Mesendoderm (in vitro differentiated cells): ENCODE results near the gene TIMM10.

Source experiments
- DNase-seq: peaks from one replicate; pipeline ENCODE4 v3.0.0; 2013
- H2AK5ac ChIP-seq: 2 replicates; pipeline ENCODE4 v1.6.1; 2013; ENCODE audit warnings: low read length, inconsistent platforms
- H2BK120ac ChIP-seq: 2 replicates; pipeline ENCODE4 v1.6.1; 2013; ENCODE audit warnings: low read depth, mild to moderate bottlenecking, low read length, moderate library complexity, mixed read lengths
- H2BK15ac ChIP-seq: replicated peaks from 2 replicates; pipeline ENCODE4 v1.6.1; 2013; ENCODE audit warnings: low read depth, mild to moderate bottlenecking, moderate library complexity
- H2BK5ac ChIP-seq: 2 replicates; pipeline ENCODE4 v1.6.1; 2013; ENCODE audit warnings: low read length, inconsistent platforms
- H3K18ac ChIP-seq: 2 replicates; pipeline ENCODE4 v1.6.1; 2013; ENCODE audit warnings: mild to moderate bottlenecking, low read length, mixed read lengths
- H3K23ac ChIP-seq: one replicate; pipeline ENCODE4 v1.6.1; 2013; ENCODE audit warnings: low read length
- H3K27ac ChIP-seq: 2 replicates; pipeline ENCODE4 v1.5.1; 2013; ENCODE audit warnings: low read depth, mild to moderate bottlenecking, inconsistent platforms, low read length, moderate library complexity
- H3K27me3 ChIP-seq: 2 replicates; pipeline ENCODE4 v1.6.1; 2013; ENCODE audit warnings: low read length, control low read depth, mild to moderate bottlenecking, inconsistent platforms; ENCODE audit not compliant: insufficient read depth, poor library complexity
- H3K36me3 ChIP-seq: 2 replicates; pipeline ENCODE4 v1.6.1; 2013; ENCODE audit warnings: low read length, inconsistent platforms; ENCODE audit not compliant: control insufficient read depth, insufficient read depth
- H3K4ac ChIP-seq: one replicate; pipeline ENCODE4 v1.6.1; 2013; ENCODE audit warnings: low read depth, mild to moderate bottlenecking, low read length, moderate library complexity
- H3K4me1 ChIP-seq: 2 replicates; pipeline ENCODE4 v1.6.1; 2013; ENCODE audit warnings: low read depth, low read length, inconsistent platforms; ENCODE audit not compliant: control insufficient read depth
- H3K4me2 ChIP-seq: 2 replicates; pipeline ENCODE4 v1.6.1; 2013; ENCODE audit warnings: low read length
- H3K4me3 ChIP-seq: 2 replicates; pipeline ENCODE4 v1.5.1; 2013; ENCODE audit warnings: mild to moderate bottlenecking, low read length
- H3K56ac ChIP-seq: one replicate; pipeline ENCODE4 v1.6.1; 2013; ENCODE audit warnings: low read length
- H3K79me1 ChIP-seq: 2 replicates; pipeline ENCODE4 v1.6.1; 2013; ENCODE audit warnings: low read length, inconsistent platforms
- H3K79me2 ChIP-seq: 2 replicates; pipeline ENCODE4 v1.6.1; 2013; ENCODE audit warnings: mild to moderate bottlenecking, low read length; ENCODE audit not compliant: control insufficient read depth, insufficient read depth
- H3K9ac ChIP-seq: 2 replicates; pipeline ENCODE4 v1.6.1; 2013; ENCODE audit warnings: low read length, inconsistent platforms
- H4K5ac ChIP-seq: one replicate; pipeline ENCODE4 v1.6.1; 2013; ENCODE audit warnings: low read length
- H4K8ac ChIP-seq: one replicate; pipeline ENCODE4 v1.6.1; 2013; ENCODE audit warnings: low read depth, mild to moderate bottlenecking, control low read depth, low read length, moderate library complexity
- WGBS: extraction: QIAGEN DNeasy Blood & Tissue Kit; methylation state at CpG from one replicate; pipeline ENCODE4 v1.1.7; 2013; ENCODE audit warnings: low lambda C conversion rate, missing lambda C conversion rate; ENCODE audit not compliant: insufficient coverage; ENCODE audit errors: extremely low coverage; 5-methylcytosine and 5-hydroxymethylcytosine counted together

The TIMM10 gene

GRCh38 chr11:57483562-57483918 is 47.0 kb downstream of the TIMM10 start:
- H3K18ac ChIP-seq = no peak overlapping the region

GRCh38 chr11:57482782-57483561 is 47.6 kb downstream of the TIMM10 start:
- no peak overlapping the region for H2BK15ac ChIP-seq
- H3K4ac ChIP-seq = peak overlapping the region; percentile 58
- H3K27me3 ChIP-seq = peaks cover 3% of the 10 kb centered on the region
- peak overlapping the region; percentile 77 for H3K18ac ChIP-seq
- peak overlapping the region; percentile 63 for H3K4me2 ChIP-seq
- peak overlapping the region; percentile 87 for H4K8ac ChIP-seq
- H2BK5ac ChIP-seq = no peak overlapping the region
- H3K56ac ChIP-seq = peak overlapping the region; percentile 79
- no peak overlapping the region for H4K5ac ChIP-seq
- no CpG with 5 or more reads among the region's 52 CpGs for WGBS
- H3K36me3 ChIP-seq = no peaks in the 10 kb centered on the region
- H3K4me3 ChIP-seq = peak overlapping the region; percentile 8
- H2BK120ac ChIP-seq = peak overlapping the region; percentile 33
- no peaks in the 10 kb centered on the region for H3K79me1 ChIP-seq
- no peak overlapping the region for H2AK5ac ChIP-seq
- no peak overlapping the region for H3K23ac ChIP-seq
- peak overlapping the region; percentile 59 for H3K9ac ChIP-seq
- DNase-seq = peak; percentile 69
- peaks cover 4% of the 10 kb centered on the region for H3K4me1 ChIP-seq
- H3K27ac ChIP-seq = no peak overlapping the region
- H3K79me2 ChIP-seq = no peaks in the 10 kb centered on the region

More at GRCh38 chr11:57483562-57483918, 47.0 kb downstream of the TIMM10 start:
- Histone ChIP-seq H4K8ac (no peak overlapping the region), H2BK5ac (no peak overlapping the region), H3K4me2 (no peak overlapping the region), H2BK120ac (no peak overlapping the region), H3K27me3 (peaks cover 3% of the 10 kb centered on the region), H3K23ac (no peak overlapping the region), H3K56ac (peak overlapping the region; percentile 40), H3K79me1 (no peaks in the 10 kb centered on the region), H4K5ac (no peak overlapping the region), H2AK5ac (no peak overlapping the region), H3K4me3 (no peak overlapping the region), H3K27ac (no peak overlapping the region), H3K79me2 (no peaks in the 10 kb centered on the region), H2BK15ac (no peak overlapping the region), H3K4ac (no peak overlapping the region), H3K4me1 (peaks cover 4% of the 10 kb centered on the region), H3K36me3 (no peaks in the 10 kb centered on the region), H3K9ac (peak overlapping the region; percentile 59)
- WGBS = no CpG with 5 or more reads among the region's 3 CpGs
- peak; percentile 40 for DNase-seq

GRCh38 chr11:57481915-57482781 is 48.4 kb downstream of the TIMM10 start:
- H3K27me3 ChIP-seq = peaks cover 4% of the 10 kb centered on the region
- no CpG with 5 or more reads among the region's 44 CpGs for WGBS
- peak overlapping the region; percentile 59 for H3K9ac ChIP-seq
- no peak overlapping the region for H4K5ac ChIP-seq
- no peak overlapping the region for H2AK5ac ChIP-seq
- H4K8ac ChIP-seq = no peak overlapping the region
- no peak overlapping the region for H3K27ac ChIP-seq
- no peaks in the 10 kb centered on the region for H3K79me1 ChIP-seq
- H3K36me3 ChIP-seq = no peaks in the 10 kb centered on the region
- peak overlapping the region; percentile 25 for H3K4me3 ChIP-seq
- no peak overlapping the region for H2BK15ac ChIP-seq
- peak overlapping the region; percentile 33 for H2BK120ac ChIP-seq
- peak overlapping the region; percentile 77 for H3K18ac ChIP-seq
- H3K23ac ChIP-seq = no peak overlapping the region
- peak overlapping the region; percentile 58 for H3K4ac ChIP-seq
- H3K4me2 ChIP-seq = peak overlapping the region; percentile 63
- H3K79me2 ChIP-seq = no peaks in the 10 kb centered on the region
- H3K4me1 ChIP-seq = peaks cover 4% of the 10 kb centered on the region
- DNase-seq = no peak
- no peak overlapping the region for H2BK5ac ChIP-seq
- peak overlapping the region; percentile 79 for H3K56ac ChIP-seq

- Histone ChIP-seq H2BK15ac (no peak overlapping the region), H3K56ac (no peak overlapping the region), H3K79me1 (no peaks in the 10 kb centered on the region), H3K18ac (no peak overlapping the region), H3K27ac (no peak overlapping the region), H2BK5ac (no peak overlapping the region), H3K4me2 (no peak overlapping the region), H3K4ac (no peak overlapping the region), H3K79me2 (no peaks in the 10 kb centered on the region), H3K27me3 (peaks cover 7% of the 10 kb centered on the region), H4K8ac (no peak overlapping the region), H3K4me1 (peaks cover 4% of the 10 kb centered on the region), H2BK120ac (no peak overlapping the region), H3K36me3 (no peaks in the 10 kb centered on the region), H3K4me3 (no peak overlapping the region), H3K23ac (no peak overlapping the region), H3K9ac (no peak overlapping the region), H4K5ac (no peak overlapping the region), H2AK5ac (no peak overlapping the region)
- no CpG with 5 or more reads among the region's 2 CpGs for WGBS
- DNase-seq = no peak
Measured at GRCh38 chr11:57481315-57481714, 49.2 kb downstream of the TIMM10 start.

GRCh38 chr11:57480409-57481137 is 50.0 kb downstream of the TIMM10 start:
- H3K4me1 ChIP-seq = peaks cover 4% of the 10 kb centered on the region
- H3K23ac ChIP-seq = no peak overlapping the region
- no peak overlapping the region for H4K5ac ChIP-seq
- no peak overlapping the region for H4K8ac ChIP-seq
- H3K9ac ChIP-seq = no peak overlapping the region
- H3K56ac ChIP-seq = no peak overlapping the region
- H2BK120ac ChIP-seq = no peak overlapping the region
- peak; percentile 92 for DNase-seq
- no CpG with 5 or more reads among the region's 9 CpGs for WGBS
- H3K4me2 ChIP-seq = no peak overlapping the region
- no peak overlapping the region for H2BK5ac ChIP-seq
- H3K18ac ChIP-seq = no peak overlapping the region
- no peak overlapping the region for H2AK5ac ChIP-seq
- H3K79me2 ChIP-seq = no peaks in the 10 kb centered on the region
- peaks cover 15% of the 10 kb centered on the region for H3K27me3 ChIP-seq
- no peak overlapping the region for H3K4me3 ChIP-seq
- H3K36me3 ChIP-seq = no peaks in the 10 kb centered on the region
- no peaks in the 10 kb centered on the region for H3K79me1 ChIP-seq
- H2BK15ac ChIP-seq = no peak overlapping the region
- no peak overlapping the region for H3K4ac ChIP-seq
- no peak overlapping the region for H3K27ac ChIP-seq
